Progenitor cell of endocrine pancreas (in vitro differentiated cells): ENCODE results near the gene COL15A1. TPM values are rescaled to one million over a fixed set of nuclear protein-coding genes. Genes with fewer than 3 reads are reported as not detected.
"Not testable (repeated sequence)": the region's sequence is repeated elsewhere in the genome, so short reads cannot be mapped to it uniquely, and the experiment has no call there.

ENCODE experiments used
- DNase-seq: peaks from one replicate; pipeline ENCODE4 v3.0.0; 2021; ENCODE audit warnings: low spot score; ENCODE audit not compliant: unreplicated experiment
- H3K27ac Mint-ChIP-seq: 2 replicates; pipeline ENCODE4 v1.8.0; 2021; ENCODE audit warnings: mild to moderate bottlenecking, moderate library complexity, mixed read lengths
- H3K27me3 Mint-ChIP-seq: 2 replicates; pipeline ENCODE4 v1.8.0; 2021; ENCODE audit warnings: mixed read lengths
- H3K36me3 Mint-ChIP-seq: 2 replicates; pipeline ENCODE4 v1.8.0; 2022; ENCODE audit warnings: mixed read lengths; ENCODE audit not compliant: insufficient read depth
- H3K4me1 Mint-ChIP-seq: 2 replicates; pipeline ENCODE4 v1.8.0; 2021; ENCODE audit warnings: low read depth, mixed read lengths
- H3K4me3 Mint-ChIP-seq: 2 replicates; pipeline ENCODE4 v1.8.0; 2021; ENCODE audit warnings: low read depth, mild to moderate bottlenecking, moderate library complexity, mixed read lengths
- H3K9me3 Mint-ChIP-seq: 2 replicates; pipeline ENCODE4 v1.8.0; 2021; ENCODE audit warnings: low read depth, mixed read lengths
- total RNA-seq: library from RNA; stranded (reverse); gene quantifications from 2 replicates; pipeline ENCODE4 v1.2.1, GENCODE V29; 2021
- TF ChIP-seq, protein P1 (sequence below): fragments of 200-600 bp; sonication (generic); IDR thresholded peaks from one replicate; pipeline ENCODE4 v1.5.0; 2021; ENCODE audit warnings: antibody characterized with exemption, mild to moderate bottlenecking; ENCODE audit not compliant: unreplicated experiment

Gene COL15A1
- total RNA-seq, 1 donor from 2014 or later: not detected

GRCh38 chr9:99006511-99006910 is 62.8 kb downstream of the COL15A1 start:
- peaks cover 7% of the 10 kb centered on the region for H3K9me3 Mint-ChIP-seq
- TF ChIP-seq, protein P1, sequence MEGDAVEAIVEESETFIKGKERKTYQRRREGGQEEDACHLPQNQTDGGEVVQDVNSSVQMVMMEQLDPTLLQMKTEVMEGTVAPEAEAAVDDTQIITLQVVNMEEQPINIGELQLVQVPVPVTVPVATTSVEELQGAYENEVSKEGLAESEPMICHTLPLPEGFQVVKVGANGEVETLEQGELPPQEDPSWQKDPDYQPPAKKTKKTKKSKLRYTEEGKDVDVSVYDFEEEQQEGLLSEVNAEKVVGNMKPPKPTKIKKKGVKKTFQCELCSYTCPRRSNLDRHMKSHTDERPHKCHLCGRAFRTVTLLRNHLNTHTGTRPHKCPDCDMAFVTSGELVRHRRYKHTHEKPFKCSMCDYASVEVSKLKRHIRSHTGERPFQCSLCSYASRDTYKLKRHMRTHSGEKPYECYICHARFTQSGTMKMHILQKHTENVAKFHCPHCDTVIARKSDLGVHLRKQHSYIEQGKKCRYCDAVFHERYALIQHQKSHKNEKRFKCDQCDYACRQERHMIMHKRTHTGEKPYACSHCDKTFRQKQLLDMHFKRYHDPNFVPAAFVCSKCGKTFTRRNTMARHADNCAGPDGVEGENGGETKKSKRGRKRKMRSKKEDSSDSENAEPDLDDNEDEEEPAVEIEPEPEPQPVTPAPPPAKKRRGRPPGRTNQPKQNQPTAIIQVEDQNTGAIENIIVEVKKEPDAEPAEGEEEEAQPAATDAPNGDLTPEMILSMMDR: no peak
- no peak overlapping the region for H3K4me3 Mint-ChIP-seq
- no peaks in the 10 kb centered on the region for H3K36me3 Mint-ChIP-seq
- peaks cover 2% of the 10 kb centered on the region for H3K4me1 Mint-ChIP-seq
- H3K27me3 Mint-ChIP-seq: peaks cover 14% of the 10 kb centered on the region
- H3K27ac Mint-ChIP-seq: no peak overlapping the region
- no peak for DNase-seq

GRCh38 chr9:99006979-99007378 is 63.3 kb downstream of the COL15A1 start:
- peaks cover 7% of the 10 kb centered on the region for H3K9me3 Mint-ChIP-seq
- TF ChIP-seq, protein P1: no peak
- no peak overlapping the region for H3K27ac Mint-ChIP-seq
- H3K4me3 Mint-ChIP-seq: no peak overlapping the region
- no peak for DNase-seq
- peaks cover 14% of the 10 kb centered on the region for H3K27me3 Mint-ChIP-seq
- no peaks in the 10 kb centered on the region for H3K36me3 Mint-ChIP-seq
- H3K4me1 Mint-ChIP-seq: peaks cover 2% of the 10 kb centered on the region

GRCh38 chr9:99008203-99008602 is 64.5 kb downstream of the COL15A1 start:
- Mint-ChIP-seq H3K4me1 (peaks cover 2% of the 10 kb centered on the region), H3K9me3 (peaks cover 11% of the 10 kb centered on the region), H3K27ac (no peak overlapping the region), H3K27me3 (peaks cover 10% of the 10 kb centered on the region), H3K36me3 (peaks cover 2% of the 10 kb centered on the region), H3K4me3 (no peak overlapping the region)
- TF ChIP-seq, protein P1: no peak
- no peak for DNase-seq

DNA sequence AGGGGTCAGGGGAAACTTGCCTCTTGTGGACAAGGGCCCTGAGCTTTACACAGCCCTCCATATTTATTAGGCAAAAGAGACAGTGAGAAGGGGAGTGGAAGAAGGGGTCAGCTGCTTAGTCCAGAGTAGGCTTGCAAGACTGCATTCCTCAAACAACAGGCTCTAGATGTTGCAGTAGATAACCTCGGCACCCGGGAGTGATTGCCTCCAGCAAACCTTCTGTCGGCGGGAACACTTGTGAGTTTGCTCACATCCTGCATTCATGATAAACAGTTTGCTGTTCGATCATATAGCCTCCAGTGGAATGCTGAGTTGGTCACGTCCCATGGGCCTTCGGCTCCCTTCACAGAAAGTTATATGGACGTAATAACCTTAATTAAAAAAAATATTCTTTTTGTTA is 66.7 kb downstream of the COL15A1 start:
- peaks cover 11% of the 10 kb centered on the region for H3K9me3 Mint-ChIP-seq
- not testable (repeated sequence) for H3K4me3 Mint-ChIP-seq, H3K27ac Mint-ChIP-seq

DNA sequence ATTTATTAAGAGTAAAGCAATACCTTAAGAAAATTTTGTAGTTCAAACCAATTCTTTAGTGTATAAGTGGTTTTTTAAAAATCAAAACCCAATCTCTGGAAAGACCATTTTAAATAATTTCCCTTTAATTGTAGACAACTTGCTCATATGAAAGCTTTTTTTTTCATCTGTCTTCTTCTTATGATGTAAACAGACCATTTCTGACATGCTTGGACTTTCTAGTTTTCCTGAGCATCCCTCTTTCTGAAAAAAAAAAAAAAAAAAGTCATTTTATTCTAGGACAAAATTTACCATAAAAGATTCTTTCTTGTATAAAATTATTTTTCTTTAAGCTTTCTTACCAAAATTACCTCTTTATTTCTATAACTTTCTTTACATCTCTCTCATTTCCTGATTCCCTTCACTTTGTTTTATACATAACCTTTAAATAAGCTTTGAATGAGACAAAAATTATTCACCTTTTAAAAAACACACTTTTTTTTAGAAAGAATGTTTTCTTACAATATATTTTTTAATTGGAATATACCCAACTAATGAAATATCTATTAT is 67.5 kb downstream of the COL15A1 start:
- DNase-seq: no peak
- Mint-ChIP-seq H3K27ac (no peak overlapping the region), H3K4me1 (peaks cover 2% of the 10 kb centered on the region), H3K4me3 (no peak overlapping the region), H3K27me3 (no peaks in the 10 kb centered on the region), H3K9me3 (peaks cover 11% of the 10 kb centered on the region), H3K36me3 (peaks cover 2% of the 10 kb centered on the region)
- TF ChIP-seq, protein P1: no peak

More for the DNA sequence above, 66.7 kb downstream of the COL15A1 start:
- H3K27me3 Mint-ChIP-seq, H3K36me3 Mint-ChIP-seq, DNase-seq, H3K4me1 Mint-ChIP-seq: not testable (repeated sequence)

GRCh38 chr9:99012957-99013512 is 69.3 kb downstream of the COL15A1 start:
- TF ChIP-seq, protein P1: no peak
- peaks cover 11% of the 10 kb centered on the region for H3K9me3 Mint-ChIP-seq
- no peak overlapping the region for H3K27ac Mint-ChIP-seq

More at GRCh38 chr9:99012957-99013512, 69.3 kb downstream of the COL15A1 start:
- Mint-ChIP-seq H3K36me3 (peaks cover 2% of the 10 kb centered on the region), H3K4me3 (no peak overlapping the region), H3K4me1 (no peaks in the 10 kb centered on the region), H3K27me3 (no peaks in the 10 kb centered on the region)
- no peak for DNase-seq
